GM18505 (cell line): ENCODE data around the gene CAMTA1.

Experiments
- ATAC-seq: cut with Tn5 transposase; IDR thresholded peaks from one replicate; pipeline ENCODE4 v1.9.1; 2021; ENCODE audit not compliant: unreplicated experiment
- POLR2A ChIP-seq: IDR thresholded peaks from 4 replicates; pipeline ENCODE4 v1.6.1; 2011; ENCODE audit warnings: borderline replicate concordance; ENCODE audit not compliant: insufficient read depth, insufficient read length; ENCODE audit errors: extremely low read depth

The CAMTA1 gene

DNA sequence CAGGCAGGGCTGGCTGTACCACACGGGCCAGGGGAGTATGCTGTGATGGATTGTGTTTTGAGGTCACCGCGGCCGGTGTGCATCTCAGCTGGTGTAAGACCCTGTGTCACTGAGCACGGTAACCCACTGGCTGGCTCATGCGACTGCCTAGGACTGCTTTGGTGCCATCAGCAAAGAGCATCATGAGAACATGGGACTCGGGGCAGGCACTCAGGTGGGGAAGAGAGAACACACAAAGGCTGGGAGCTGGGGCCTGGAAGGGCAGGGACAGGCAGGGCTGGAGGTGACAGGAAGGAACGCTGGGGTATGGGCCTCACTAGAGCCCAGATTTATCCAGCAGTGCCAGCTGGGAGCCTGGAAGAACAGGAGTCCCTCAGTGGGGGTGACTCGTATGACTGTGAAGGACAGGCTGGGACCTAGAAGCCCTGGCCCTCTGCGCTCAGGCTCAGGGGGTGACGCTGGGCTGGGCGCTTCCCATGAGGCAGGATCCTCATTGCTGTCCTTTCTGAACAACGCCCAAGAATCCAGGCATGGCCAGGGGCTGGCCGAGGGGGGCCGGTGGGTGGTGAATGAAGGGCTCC lies 775.4 kb downstream of the CAMTA1 start:
- no peak for ATAC-seq
- TF ChIP-seq POLR2A, result no peak

GRCh38 chr1:7561331-7561921 lies 776.2 kb downstream of the CAMTA1 start:
- no peak for TF ChIP-seq POLR2A
- ATAC-seq, result no peak

GRCh38 chr1:7561936-7562728 lies 776.9 kb downstream of the CAMTA1 start:
- no peak for ATAC-seq
- TF ChIP-seq POLR2A, result no peak

DNA sequence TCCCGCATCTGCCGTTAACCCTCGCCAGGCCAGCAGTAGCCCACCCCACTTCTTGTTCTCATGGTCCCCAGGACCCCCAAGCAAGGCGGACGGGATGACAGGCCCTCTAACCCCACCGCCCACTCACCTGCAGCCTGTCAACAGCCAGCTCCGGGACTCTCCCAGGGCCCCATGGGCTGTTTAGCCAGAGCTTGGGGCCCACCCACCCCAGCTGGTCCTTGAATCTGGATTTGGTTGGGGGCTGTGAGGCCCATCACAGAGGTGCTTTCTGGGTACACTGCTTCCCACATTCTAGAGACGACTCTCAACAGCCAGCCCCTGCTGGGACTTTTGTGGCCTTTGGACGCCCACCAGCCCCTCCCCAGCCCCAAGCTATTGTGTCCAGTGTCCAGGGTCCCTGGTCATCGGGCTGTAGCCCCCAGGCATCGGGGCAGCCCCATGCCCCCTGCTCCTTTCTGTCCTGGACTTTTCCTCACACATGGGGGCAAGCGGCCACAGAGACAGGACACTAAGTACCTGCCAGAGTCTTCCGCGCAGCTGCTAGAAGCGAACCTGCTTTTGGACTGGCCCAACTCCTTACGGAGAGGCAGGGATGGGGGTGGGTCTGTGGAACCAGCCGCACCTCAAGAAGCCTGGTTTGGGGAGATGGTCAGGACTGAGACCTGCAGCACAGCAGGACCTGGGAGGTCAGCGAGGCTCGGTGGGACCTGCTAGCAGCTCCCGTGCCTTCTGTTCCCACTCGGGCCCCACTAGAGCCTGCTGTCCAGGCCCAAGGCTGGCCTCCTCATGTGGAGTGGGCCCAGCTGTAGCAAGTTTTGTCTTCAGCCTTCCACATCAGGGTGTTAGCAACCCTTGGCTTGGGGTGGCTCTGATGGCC lies 777.7 kb downstream of the CAMTA1 start:
- no peak for TF ChIP-seq POLR2A
- no peak for ATAC-seq

DNA sequence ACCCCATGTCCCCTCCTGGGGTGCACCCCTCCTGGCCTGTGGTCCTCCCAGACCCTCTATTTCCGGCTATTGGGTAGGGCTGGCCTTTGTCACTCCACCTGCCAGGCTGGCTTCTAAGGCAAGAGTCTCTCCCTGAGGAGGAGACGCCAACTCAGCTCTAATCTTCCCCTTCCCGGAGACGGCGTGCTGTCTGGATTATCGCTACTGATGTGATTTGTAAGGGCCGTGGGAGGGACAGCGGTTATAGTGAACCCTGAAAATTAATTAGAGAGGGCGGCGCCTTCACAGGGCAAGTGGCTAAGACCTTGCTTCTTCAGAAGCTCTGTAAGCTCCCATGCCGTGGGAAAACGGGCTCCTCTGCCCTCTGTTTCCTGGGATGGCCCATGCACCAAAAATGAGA lies 778.9 kb downstream of the CAMTA1 start:
- ATAC-seq, result no peak
- TF ChIP-seq POLR2A, result no peak

GRCh38 chr1:7565099-7565750 lies 780.0 kb downstream of the CAMTA1 start:
- no peak for ATAC-seq
- TF ChIP-seq POLR2A, result no peak

GRCh38 chr1:7566417-7567375 lies 781.4 kb downstream of the CAMTA1 start:
- no peak for ATAC-seq
- TF ChIP-seq POLR2A, result no peak

- TF ChIP-seq POLR2A, result no peak
- ATAC-seq, result no peak
Observed at GRCh38 chr1:7567376-7567775, 782.1 kb downstream of the CAMTA1 start.

DNA sequence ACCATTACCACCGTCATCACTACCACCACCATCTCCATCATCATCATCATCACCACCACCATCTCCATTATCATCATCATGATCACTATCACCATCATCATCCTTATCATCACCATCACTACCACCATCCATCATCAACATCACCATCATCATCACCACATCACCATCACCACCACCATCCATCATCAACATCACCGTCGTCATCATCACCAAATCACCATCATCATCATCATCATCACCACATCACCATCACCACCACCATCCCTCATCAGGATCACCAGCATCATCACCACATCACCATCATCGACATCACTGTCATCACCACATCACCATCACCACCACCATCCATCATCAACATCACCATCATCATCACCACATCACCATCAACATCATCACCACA lies 782.8 kb downstream of the CAMTA1 start:
- ATAC-seq, result no peak
- no peak for TF ChIP-seq POLR2A

DNA sequence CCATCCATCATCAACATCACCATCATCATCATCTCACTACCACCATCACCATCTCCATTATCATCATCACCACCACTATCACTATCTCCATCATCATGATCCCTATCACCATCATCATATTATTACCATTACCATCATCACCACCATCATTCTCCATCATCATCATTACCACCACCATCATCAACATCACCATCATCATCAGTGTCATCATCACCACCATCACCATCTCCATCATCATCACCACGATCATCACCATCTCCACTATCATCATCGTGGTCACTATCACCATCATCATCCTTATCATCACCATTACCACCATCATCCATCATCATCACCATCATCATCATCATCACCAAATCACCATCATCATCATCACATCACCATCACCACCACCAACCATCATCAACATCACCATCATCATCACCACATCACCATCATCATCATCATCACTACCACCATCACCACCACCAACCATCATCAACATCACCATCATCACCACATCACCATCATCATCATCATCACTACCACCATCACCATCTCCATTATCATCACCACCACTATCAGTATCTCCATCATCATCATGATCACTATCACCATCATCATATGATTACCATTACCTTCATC lies 783.8 kb downstream of the CAMTA1 start:
- no peak for ATAC-seq
- TF ChIP-seq POLR2A, result no peak

DNA sequence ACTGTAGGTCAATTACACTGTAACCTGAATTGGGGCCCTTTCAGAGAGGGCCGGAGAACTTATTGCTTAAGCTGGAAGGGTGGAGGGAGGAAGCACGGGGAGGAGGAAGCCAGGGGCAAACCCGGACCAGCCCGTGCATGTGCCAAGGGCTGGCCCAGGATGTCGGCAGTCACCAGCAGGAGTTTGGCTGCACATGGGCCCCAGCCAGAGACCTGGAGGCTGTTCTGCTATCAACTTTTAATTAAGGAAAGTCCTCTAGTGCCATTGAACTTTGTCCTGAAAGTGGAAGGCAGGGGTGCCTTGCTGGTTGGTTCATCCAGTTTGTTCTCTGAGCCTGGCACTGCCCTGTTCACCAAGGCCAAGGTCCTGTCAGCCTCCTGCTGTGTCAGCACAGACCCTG lies 785.1 kb downstream of the CAMTA1 start:
- ATAC-seq, result no peak
- no peak for TF ChIP-seq POLR2A
